KG1 (cell line): Measurements from ENCODE around the gene SETDB1.
"Not testable (repeated sequence)": the region's sequence is repeated elsewhere in the genome, so short reads cannot be mapped to it uniquely, and the experiment has no call there.

Experiments
- DNase-seq: peaks from one replicate; lab custom pipeline; 2025; lab: John Stamatoyannopoulos, UW

SETDB1 gene

GRCh38 chr1:150926097-150926741 lies at the start of gene SETDB1:
Gene SETDB1 (plus strand): TSS chr1:150926363. CDS start chr1:150927715, 1,352 bp downstream.
- DNase-seq: peak; percentile 92

- not testable (repeated sequence) for DNase-seq
Measured at GRCh38 chr1:150878931-150879330, 47.2 kb upstream of the SETDB1 start.

GRCh38 chr1:150881331-150882070 lies 44.7 kb upstream of the SETDB1 start:
- DNase-seq: no peak

GRCh38 chr1:150883121-150883520 lies 43.0 kb upstream of the SETDB1 start:
- DNase-seq: not testable (repeated sequence)

- no peak for DNase-seq
Measured at GRCh38 chr1:150887018-150887417, 39.1 kb upstream of the SETDB1 start, which contains the start of gene CTXND2. Gene CTXND2 (plus strand): TSS chr1:150887136. CDS start chr1:150912315, 25,179 bp downstream.

GRCh38 chr1:150888727-150889126 lies 37.4 kb upstream of the SETDB1 start:
- DNase-seq: no peak

GRCh38 chr1:150890033-150890416 lies 36.1 kb upstream of the SETDB1 start:
- no peak for DNase-seq

- no peak for DNase-seq
Measured at GRCh38 chr1:150893336-150893913, 32.7 kb upstream of the SETDB1 start.

GRCh38 chr1:150895618-150896017 lies 30.5 kb upstream of the SETDB1 start:
- DNase-seq: no peak

- DNase-seq: not testable (repeated sequence)
Measured at GRCh38 chr1:150899795-150900194, 26.4 kb upstream of the SETDB1 start.

- no peak for DNase-seq
Measured at GRCh38 chr1:150902346-150902745, 23.8 kb upstream of the SETDB1 start.

- no peak for DNase-seq
Measured at GRCh38 chr1:150902751-150903150, 23.4 kb upstream of the SETDB1 start.

GRCh38 chr1:150905301-150905700 lies 20.9 kb upstream of the SETDB1 start:
- no peak for DNase-seq

- no peak for DNase-seq
Measured at GRCh38 chr1:150906329-150906728, 19.8 kb upstream of the SETDB1 start.

GRCh38 chr1:150906813-150907212 lies 19.4 kb upstream of the SETDB1 start:
- no peak for DNase-seq

GRCh38 chr1:150909585-150910180 lies 16.5 kb upstream of the SETDB1 start:
- no peak for DNase-seq

GRCh38 chr1:150912623-150913022 lies 13.5 kb upstream of the SETDB1 start:
- DNase-seq: no peak

- DNase-seq: no peak
Measured at GRCh38 chr1:150917387-150917786, 8.8 kb upstream of the SETDB1 start.

- DNase-seq: peak; percentile 44
Measured at GRCh38 chr1:150922519-150922975, 3.6 kb upstream of the SETDB1 start.

GRCh38 chr1:150925080-150925479 lies 1.1 kb upstream of the SETDB1 start:
- no peak for DNase-seq

- DNase-seq: no peak
Measured at GRCh38 chr1:150927624-150928023, 1.5 kb downstream of the SETDB1 start.

GRCh38 chr1:150928286-150928685 lies 2.1 kb downstream of the SETDB1 start:
- no peak for DNase-seq

GRCh38 chr1:150928775-150929174 lies 2.6 kb downstream of the SETDB1 start:
- DNase-seq: not testable (repeated sequence)
